Measurements from ENCODE around the gene STXBP2. TPM values are rescaled to one million over a fixed set of nuclear protein-coding genes. Genes with fewer than 3 reads are reported as not detected.

Gene STXBP2
- total RNA-seq, 1 donor from 2014 or later = 12.7 TPM

DNA sequence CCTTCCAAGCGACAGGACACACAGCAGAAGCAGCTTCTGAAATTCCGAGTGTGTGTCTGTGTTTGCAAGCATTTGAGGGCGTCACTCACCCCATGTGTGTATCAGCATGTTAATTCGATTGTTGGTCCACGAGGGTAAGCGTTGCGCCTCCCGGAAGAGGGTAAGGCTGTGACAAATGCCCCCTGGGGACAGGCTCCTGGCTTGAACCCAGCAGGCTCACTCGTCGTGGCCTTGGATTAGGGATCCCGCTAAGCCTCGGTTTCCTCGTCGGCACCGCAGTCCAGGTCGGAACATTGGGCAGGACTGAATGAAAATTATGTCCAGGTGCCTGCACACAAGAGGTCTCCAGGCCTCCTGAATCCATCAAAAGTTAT is 606 bp upstream of the STXBP2 start:
- Histone ChIP-seq H3K79me2 (ENCODE audit: low read depth) (peaks cover 9% of the 10 kb centered on the region), H3F3A (ENCODE audit: low read depth) (peaks cover 22% of the 10 kb centered on the region), H3K9me3 (ENCODE audit: low read depth) (no peaks in the 10 kb centered on the region), H3K4me3 (peak overlapping the region; percentile 63), H2AFZ (replicated peaks) (peak overlapping the region; percentile 60), H4K20me1 (ENCODE audit: low read depth) (no peaks in the 10 kb centered on the region), H3K4me1 (no peaks in the 10 kb centered on the region), H3K36me3 (no peaks in the 10 kb centered on the region), H3K27ac (no peak overlapping the region), H3K4me2 (peak overlapping the region; percentile 84), H3K9ac (no peak overlapping the region), H3K27me3 (peaks cover 26% of the 10 kb centered on the region)
- no peak overlapping the region for H3K27ac Mint-ChIP-seq
- no peaks in the 10 kb centered on the region for H3K4me1 Mint-ChIP-seq
- no peak for DNase-seq (ENCODE audit: low spot score)
- H3K9me3 Mint-ChIP-seq = no peaks in the 10 kb centered on the region
- peaks cover 22% of the 10 kb centered on the region for H3K27me3 Mint-ChIP-seq (ENCODE audit: insufficient read depth, low read depth)
- no peaks in the 10 kb centered on the region for H3K36me3 Mint-ChIP-seq
- H3K4me3 Mint-ChIP-seq = peak overlapping the region; percentile 42
- TF ChIP-seq, protein P1, sequence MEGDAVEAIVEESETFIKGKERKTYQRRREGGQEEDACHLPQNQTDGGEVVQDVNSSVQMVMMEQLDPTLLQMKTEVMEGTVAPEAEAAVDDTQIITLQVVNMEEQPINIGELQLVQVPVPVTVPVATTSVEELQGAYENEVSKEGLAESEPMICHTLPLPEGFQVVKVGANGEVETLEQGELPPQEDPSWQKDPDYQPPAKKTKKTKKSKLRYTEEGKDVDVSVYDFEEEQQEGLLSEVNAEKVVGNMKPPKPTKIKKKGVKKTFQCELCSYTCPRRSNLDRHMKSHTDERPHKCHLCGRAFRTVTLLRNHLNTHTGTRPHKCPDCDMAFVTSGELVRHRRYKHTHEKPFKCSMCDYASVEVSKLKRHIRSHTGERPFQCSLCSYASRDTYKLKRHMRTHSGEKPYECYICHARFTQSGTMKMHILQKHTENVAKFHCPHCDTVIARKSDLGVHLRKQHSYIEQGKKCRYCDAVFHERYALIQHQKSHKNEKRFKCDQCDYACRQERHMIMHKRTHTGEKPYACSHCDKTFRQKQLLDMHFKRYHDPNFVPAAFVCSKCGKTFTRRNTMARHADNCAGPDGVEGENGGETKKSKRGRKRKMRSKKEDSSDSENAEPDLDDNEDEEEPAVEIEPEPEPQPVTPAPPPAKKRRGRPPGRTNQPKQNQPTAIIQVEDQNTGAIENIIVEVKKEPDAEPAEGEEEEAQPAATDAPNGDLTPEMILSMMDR (IDR thresholded peaks at IDR 0.05) = no peak
- no peak for TF ChIP-seq EZH2 (IDR thresholded peaks at IDR 0.05)
- no peak for TF ChIP-seq EZH2phosphoT487 (IDR thresholded peaks at IDR 0.05)

DNA sequence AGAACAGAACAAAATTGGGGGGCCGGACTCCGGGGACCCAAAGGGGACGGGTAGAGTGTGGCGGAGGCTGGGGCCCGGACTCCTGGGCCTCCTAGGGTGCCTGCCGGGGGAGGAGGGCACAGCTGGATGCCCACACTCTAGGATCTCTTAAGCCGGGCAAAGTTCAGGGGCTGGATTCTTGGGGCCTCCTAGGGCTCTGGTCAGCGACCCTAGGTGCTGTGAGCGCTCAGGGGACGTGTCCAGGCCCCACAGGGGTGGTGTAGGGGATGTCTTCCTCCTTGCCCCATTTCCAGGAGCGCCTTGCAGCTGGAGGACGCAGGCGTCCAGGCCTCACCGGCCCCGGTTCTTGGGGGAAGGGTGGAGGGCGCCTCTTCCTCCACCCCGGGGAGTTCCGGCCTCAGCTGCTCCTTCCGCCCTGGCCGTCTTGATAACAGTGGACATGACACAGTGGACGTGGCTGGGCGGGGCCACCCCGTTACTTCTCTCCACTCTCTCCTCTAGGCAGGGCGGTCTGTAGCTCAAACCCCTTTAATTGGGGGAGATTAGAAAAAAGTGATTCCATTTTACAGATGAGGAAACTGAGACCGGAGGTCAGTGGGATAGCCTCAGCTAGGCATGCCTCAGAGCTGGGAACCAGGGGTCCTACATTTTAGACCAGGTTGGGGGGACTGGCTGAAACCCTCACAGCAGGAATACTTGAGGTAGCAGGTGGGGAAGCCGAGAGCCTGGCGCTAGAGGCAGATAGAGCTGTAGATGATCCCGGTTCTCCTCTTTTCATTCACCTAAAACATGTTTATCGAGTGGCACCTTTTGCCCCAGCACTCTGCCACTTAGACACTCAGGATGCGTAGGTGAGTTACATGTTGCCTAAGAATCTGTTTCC is 705 bp downstream of the STXBP2 start:
- H3K27me3 Mint-ChIP-seq (ENCODE audit: insufficient read depth, low read depth) = peaks cover 19% of the 10 kb centered on the region
- TF ChIP-seq, protein P1 (IDR thresholded peaks at IDR 0.05) = no peak
- TF ChIP-seq EZH2phosphoT487 (IDR thresholded peaks at IDR 0.05) (no peak), EZH2 (IDR thresholded peaks at IDR 0.05) (no peak)
- peak overlapping the region; percentile 15 for H3K9ac ChIP-seq
- no peaks in the 10 kb centered on the region for H3K4me1 ChIP-seq
- no peaks in the 10 kb centered on the region for H3K4me1 Mint-ChIP-seq
- no peak overlapping the region for H3K4me3 Mint-ChIP-seq
- H3K36me3 Mint-ChIP-seq = no peaks in the 10 kb centered on the region
- peaks cover 26% of the 10 kb centered on the region for H3K27me3 ChIP-seq
- no peaks in the 10 kb centered on the region for H3K36me3 ChIP-seq
- H3K4me3 ChIP-seq = peak overlapping the region; percentile 63
- peaks cover 22% of the 10 kb centered on the region for H3F3A ChIP-seq (ENCODE audit: low read depth)
- H3K9me3 Mint-ChIP-seq = no peaks in the 10 kb centered on the region
- peak overlapping the region; percentile 60 for H2AFZ ChIP-seq (replicated peaks)
- no peak overlapping the region for H3K27ac Mint-ChIP-seq
- no peak overlapping the region for H3K27ac ChIP-seq
- peak overlapping the region; percentile 84 for H3K4me2 ChIP-seq
- no peaks in the 10 kb centered on the region for H3K79me2 ChIP-seq (ENCODE audit: low read depth)
- H3K9me3 ChIP-seq (ENCODE audit: low read depth) = no peaks in the 10 kb centered on the region
- peak; percentile 36 for DNase-seq (ENCODE audit: low spot score)
- H4K20me1 ChIP-seq (ENCODE audit: low read depth) = no peaks in the 10 kb centered on the region

DNA sequence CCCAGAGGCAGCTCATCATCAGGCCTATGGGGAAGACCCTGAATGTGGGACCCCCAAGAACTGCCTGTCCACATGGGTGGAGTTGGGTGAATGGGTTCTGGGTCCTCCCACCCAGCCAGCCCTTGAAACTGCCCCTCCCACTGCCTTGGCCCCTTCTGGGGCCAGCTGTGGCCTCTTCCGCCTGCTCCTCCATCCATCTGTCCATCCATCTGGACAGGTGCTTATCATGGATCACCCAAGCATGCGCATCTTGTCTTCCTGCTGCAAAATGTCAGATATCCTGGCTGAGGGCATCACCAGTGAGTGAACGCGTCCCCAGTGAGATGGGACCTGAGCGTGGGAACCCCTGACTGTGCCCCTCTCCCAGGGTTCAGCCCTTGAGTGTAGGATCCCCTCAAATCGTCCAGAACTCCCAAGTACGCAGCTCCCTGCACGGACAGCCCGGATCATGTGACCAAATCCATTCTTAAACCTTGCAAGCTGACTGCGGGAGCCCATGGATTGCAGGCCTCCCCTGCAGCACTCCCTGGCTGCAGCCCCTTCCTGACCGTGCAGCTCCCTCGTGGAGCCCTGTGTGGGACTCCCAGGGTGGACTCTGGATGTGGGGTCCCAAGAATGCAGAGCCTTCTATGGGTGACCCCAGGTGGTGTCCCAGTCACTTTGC is 2.0 kb downstream of the STXBP2 start:
- no peak overlapping the region for H3K4me3 Mint-ChIP-seq
- peaks cover 19% of the 10 kb centered on the region for H3K27me3 Mint-ChIP-seq (ENCODE audit: insufficient read depth, low read depth)

More for the DNA sequence above, 2.0 kb downstream of the STXBP2 start:
- Histone ChIP-seq H3K4me3 (no peak overlapping the region), H3K27ac (no peak overlapping the region), H3K4me2 (no peak overlapping the region), H3F3A (ENCODE audit: low read depth) (peaks cover 22% of the 10 kb centered on the region), H3K9me3 (ENCODE audit: low read depth) (no peaks in the 10 kb centered on the region), H3K27me3 (peaks cover 26% of the 10 kb centered on the region), H3K36me3 (no peaks in the 10 kb centered on the region), H4K20me1 (ENCODE audit: low read depth) (no peaks in the 10 kb centered on the region), H3K4me1 (no peaks in the 10 kb centered on the region), H3K79me2 (ENCODE audit: low read depth) (no peaks in the 10 kb centered on the region), H3K9ac (no peak overlapping the region), H2AFZ (replicated peaks) (no peak overlapping the region)
- H3K36me3 Mint-ChIP-seq = no peaks in the 10 kb centered on the region
- peaks cover 2% of the 10 kb centered on the region for H3K9me3 Mint-ChIP-seq
- H3K4me1 Mint-ChIP-seq = no peaks in the 10 kb centered on the region
- TF ChIP-seq EZH2 (IDR thresholded peaks at IDR 0.05) = no peak
- TF ChIP-seq EZH2phosphoT487 (IDR thresholded peaks at IDR 0.05) = no peak
- TF ChIP-seq, protein P1 (IDR thresholded peaks at IDR 0.05) = no peak
- H3K27ac Mint-ChIP-seq = no peak overlapping the region
- no peak for DNase-seq (ENCODE audit: low spot score)
